VCaP (cell line): ENCODE measurements around the gene TRIM24.

ENCODE experiments used
- H3K27ac ChIP-seq: fragments of 450-650 bp; 2 replicates; pipeline ENCODE4 v1.5.1; 2017
- CTCF ChIP-seq: fragments of 450-650 bp; conservative IDR thresholded peaks from 2 replicates; pipeline ENCODE4 v1.5.1; 2017; ENCODE audit warnings: mild to moderate bottlenecking, moderate library complexity

The TRIM24 gene

GRCh38 chr7:138573741-138574140 is 113.7 kb downstream of the TRIM24 start:
- H3K27ac ChIP-seq: no peak overlapping the region
- no peak for TF ChIP-seq CTCF

GRCh38 chr7:138575897-138576428 is 115.9 kb downstream of the TRIM24 start:
- H3K27ac ChIP-seq: no peak overlapping the region
- TF ChIP-seq CTCF: no peak

GRCh38 chr7:138579136-138579535 is 119.1 kb downstream of the TRIM24 start:
- no peak for TF ChIP-seq CTCF
- no peak overlapping the region for H3K27ac ChIP-seq

- TF ChIP-seq CTCF: no peak
- no peak overlapping the region for H3K27ac ChIP-seq
These were observed 119.6 kb downstream of the TRIM24 start for GRCh38 chr7:138579671-138580070.

- H3K27ac ChIP-seq: no peak overlapping the region
- no peak for TF ChIP-seq CTCF
These were observed 121.0 kb downstream of the TRIM24 start for GRCh38 chr7:138581065-138581464.

- H3K27ac ChIP-seq: no peak overlapping the region
- TF ChIP-seq CTCF: no peak
These were observed 124.2 kb downstream of the TRIM24 start for GRCh38 chr7:138584283-138584682.

- H3K27ac ChIP-seq: no peak overlapping the region
- TF ChIP-seq CTCF: no peak
These were observed 124.6 kb downstream of the TRIM24 start for GRCh38 chr7:138584696-138585095.
